ENCODE data around the gene EML4.

Gene EML4

GRCh38 chr2:42182654-42183308, 13.6 kb downstream of the EML4 start:
- H3K27me3 ChIP-seq (ENCODE audit: insufficient read depth, poor library complexity, severe bottlenecking): no peaks in the 10 kb centered on the region
- TF ChIP-seq POLR2AphosphoS5 (IDR thresholded peaks at IDR 0.05; ENCODE audit: low read depth): no peak
- no peak for TF ChIP-seq CTCF (IDR thresholded peaks at IDR 0.05; ENCODE audit: insufficient read depth, low read length)
- TF ChIP-seq GABPA (IDR thresholded peaks at IDR 0.05; ENCODE audit: low read depth): no peak
- no peak for TF ChIP-seq REST (IDR thresholded peaks at IDR 0.05; ENCODE audit: insufficient replicate concordance, low read depth)
- TF ChIP-seq SPI1 (IDR thresholded peaks at IDR 0.05; ENCODE audit: borderline replicate concordance, low read depth): no peak
- H3K27ac ChIP-seq (replicated peaks): no peak overlapping the region
- no peak overlapping the region for H3K4me3 ChIP-seq (replicated peaks; ENCODE audit: insufficient read depth, low read length)
- no peak for DNase-seq (ENCODE audit: low read depth in 1 of 2, low spot score in 1 of 2)

- no peaks in the 10 kb centered on the region for H3K27me3 ChIP-seq (ENCODE audit: insufficient read depth, poor library complexity, severe bottlenecking)
Observed at GRCh38 chr2:42183775-42184174, 14.6 kb downstream of the EML4 start.

More at GRCh38 chr2:42183775-42184174, 14.6 kb downstream of the EML4 start:
- TF ChIP-seq CTCF (IDR thresholded peaks at IDR 0.05; ENCODE audit: insufficient read depth, low read length): no peak
- TF ChIP-seq POLR2AphosphoS5 (IDR thresholded peaks at IDR 0.05; ENCODE audit: low read depth): no peak
- no peak for TF ChIP-seq REST (IDR thresholded peaks at IDR 0.05; ENCODE audit: insufficient replicate concordance, low read depth)
- no peak for TF ChIP-seq SPI1 (IDR thresholded peaks at IDR 0.05; ENCODE audit: borderline replicate concordance, low read depth)
- no peak for TF ChIP-seq GABPA (IDR thresholded peaks at IDR 0.05; ENCODE audit: low read depth)
- no peak overlapping the region for H3K27ac ChIP-seq (replicated peaks)
- no peak for DNase-seq (ENCODE audit: low read depth in 1 of 2, low spot score in 1 of 2)
- H3K4me3 ChIP-seq (replicated peaks; ENCODE audit: insufficient read depth, low read length): no peak overlapping the region
